T-helper 9 cell (primary cell): ENCODE measurements around the gene MOXD1.

ENCODE experiments used
- DNase-seq: peaks from one replicate; pipeline ENCODE4 v3.0.0-alpha.2; 2020
- total RNA-seq, 2 donors: gene quantifications; one replicate each; lab custom pipeline; 2026; lab: John Stamatoyannopoulos, UW

The MOXD1 gene
- 0 to 0.28 reads per million in 2 donors for total RNA-seq

DNA sequence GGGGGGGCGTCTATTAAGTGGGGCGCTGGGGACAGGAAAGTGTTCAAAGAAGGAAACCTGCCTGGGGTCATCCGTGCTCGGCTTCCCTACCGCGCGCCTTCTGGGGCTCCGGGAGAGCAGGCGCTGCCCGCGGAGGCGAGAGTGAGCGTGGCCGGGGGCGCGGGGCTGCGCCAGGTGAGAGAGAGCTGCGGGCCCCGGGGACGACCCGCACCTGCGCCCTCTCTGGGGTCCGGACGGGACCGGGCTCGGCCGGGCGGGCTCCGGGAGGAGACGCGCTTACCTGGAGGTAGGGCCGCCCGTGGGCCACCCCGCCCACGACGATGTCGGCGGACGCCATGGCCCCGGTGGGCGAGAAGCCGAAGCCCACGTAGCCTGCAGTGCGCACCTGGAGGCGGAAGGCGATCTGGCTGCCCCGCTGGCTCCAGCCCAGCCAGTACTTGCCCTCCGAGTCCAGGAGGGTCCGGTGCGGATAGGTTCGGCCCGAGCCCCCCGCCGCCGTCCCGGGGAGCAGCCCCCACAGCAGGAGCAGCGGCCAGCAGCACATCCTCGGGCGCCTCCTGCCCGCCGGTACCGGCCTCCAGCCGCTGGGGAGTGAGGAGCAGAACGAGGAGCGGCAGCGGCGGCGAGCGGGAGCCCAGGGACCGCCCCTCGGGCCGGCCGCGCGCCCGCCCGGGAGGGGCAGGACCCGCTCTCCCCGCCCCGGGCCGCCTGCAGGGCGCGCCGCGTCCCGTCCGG lies at the start of gene MOXD1:
Gene MOXD1 (minus strand): TSS at position 593 of the 735 bp plus-strand sequence. CDS start 49 bp downstream, at position 544.
- no peak for DNase-seq

DNA sequence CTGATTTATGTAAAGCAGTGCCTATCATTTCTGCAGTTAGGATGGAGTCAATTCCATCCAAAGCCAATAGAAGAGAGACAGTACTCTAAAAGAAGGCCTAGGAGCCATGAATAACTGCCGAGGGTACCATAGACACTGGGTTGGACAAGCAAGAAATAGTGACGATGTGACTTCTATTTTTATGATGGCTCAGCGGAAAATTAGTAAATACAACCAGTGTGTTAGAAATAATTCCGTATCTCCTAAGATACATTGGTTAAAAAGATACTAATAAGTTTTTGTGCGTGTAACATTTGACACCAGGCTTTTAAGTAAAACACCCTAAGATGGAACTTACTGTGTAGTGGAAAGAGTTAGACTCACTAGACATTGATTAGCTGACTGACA lies 45.6 kb upstream of the MOXD1 start:
- DNase-seq = no peak

DNA sequence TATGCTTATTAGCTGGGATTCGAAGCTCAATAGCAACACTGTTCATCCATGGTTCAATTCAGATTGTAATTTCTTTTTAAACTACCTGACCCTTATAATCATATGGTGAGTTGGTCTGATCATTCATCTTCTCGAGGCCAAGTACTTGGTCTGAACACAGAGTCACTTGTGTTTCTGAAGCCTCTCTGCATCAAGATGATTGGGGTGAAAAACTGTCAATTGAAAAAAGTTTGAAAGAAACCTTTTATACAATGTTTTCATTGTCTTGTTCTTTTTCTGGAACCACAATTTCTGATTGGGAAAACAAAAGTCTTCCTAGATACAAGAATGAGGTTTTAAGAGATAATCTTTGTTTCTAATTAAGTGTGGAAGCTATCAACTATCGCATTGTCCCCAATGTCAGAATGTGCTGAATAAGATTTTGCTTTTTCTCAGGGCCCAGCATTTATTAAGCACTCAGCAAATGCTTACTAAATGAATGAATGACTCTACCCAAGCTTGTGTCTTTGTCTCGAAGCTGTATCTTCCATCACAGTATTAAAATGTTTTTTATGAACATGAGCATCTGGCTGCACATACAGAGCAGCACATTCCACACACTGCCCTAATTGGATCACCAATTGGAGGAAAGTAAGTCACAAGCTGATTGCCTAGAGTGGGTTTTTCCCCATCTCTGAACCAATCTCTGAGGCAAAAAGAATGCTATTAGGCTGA lies 45.0 kb upstream of the MOXD1 start:
- no peak for DNase-seq

DNA sequence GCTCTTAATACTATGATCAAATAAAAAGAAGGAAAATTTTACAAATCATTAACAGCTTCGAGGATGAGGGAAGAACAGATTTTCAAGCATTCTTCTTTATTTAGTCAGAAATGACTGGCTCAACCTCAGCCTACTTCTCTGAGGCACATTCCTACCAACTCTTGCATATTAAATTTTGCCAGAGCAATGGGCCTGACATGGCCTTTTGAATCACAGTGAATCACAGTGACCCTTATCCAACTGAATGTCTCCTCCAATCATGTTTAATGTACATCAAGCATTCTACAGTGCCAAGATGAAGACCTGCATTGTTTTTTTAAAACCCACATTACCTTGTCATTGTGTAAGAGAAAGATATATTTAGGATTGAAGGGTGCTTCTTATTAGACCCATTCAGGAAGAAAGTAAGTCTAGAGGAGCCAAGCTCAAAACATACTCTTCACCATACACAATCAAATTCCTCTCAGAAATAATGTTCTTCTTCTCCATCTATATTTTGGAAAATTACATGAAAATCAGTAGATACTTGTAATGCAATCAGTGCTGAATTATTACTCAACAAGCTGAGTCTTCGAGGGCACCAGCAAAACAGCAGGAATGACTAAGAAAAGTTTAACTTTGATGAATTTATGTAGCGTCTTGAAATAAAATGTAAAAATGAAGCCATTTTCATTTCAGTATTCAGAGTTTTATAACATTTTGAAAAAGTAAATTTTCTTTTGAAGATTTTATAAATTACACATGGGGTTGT lies 44.1 kb upstream of the MOXD1 start:
- DNase-seq = no peak

DNA sequence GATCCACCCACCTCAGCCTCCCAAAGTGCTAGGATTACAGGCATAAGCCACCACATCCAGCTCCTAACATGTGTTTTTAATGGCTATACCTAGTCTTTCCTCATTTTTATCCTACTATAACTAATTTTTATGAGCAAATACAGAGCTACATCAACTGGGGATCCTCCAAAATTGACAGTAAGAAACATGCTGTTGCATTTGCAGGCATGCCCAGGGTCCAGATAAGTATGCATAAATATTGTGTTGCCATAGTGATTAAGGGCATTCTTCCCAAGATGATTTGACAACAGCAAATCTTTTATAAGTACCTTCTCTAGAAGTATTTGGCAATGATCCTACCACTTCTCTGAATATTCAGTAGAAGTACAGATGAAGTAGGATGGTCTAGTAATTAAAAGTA lies 41.9 kb upstream of the MOXD1 start:
- no peak for DNase-seq

DNA sequence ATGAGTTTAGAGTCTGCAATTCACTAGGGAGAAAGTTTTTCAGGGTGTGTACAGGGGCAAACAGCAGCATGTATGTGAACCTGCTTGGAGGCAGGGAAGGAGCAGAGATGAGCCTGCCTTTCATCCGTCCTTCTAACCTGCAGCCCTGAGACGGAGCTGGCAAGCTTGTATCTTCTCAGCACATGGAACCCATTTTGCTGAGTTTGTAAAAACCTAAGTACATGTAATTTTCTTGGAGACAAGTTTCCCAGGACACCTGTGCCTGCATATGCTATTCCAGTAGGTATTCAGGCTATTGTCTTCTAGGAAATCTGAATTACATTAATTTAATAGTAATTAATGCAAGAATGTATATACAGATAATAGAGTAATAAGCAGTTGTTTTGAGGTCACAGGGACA lies 28.8 kb upstream of the MOXD1 start:
- no peak for DNase-seq

DNA sequence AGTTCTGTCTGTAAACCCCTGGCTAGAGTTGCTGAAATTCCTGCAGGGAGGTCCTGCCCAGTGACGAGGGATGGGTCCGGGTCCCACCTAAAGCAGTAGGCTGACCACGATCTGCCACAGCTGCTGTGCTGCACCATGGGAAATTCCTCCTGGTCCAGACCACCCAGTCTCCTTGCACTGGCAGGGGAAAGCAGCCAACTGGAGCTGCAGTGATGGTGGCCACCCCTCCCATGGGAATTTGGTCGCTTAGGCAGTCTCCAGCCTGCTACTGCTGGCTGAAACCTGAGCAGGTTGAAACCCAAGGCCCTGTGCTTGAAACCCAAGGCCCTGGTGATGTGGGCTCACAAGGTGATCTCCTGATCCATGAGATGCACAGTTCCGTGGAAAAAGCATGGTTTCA lies 23.9 kb upstream of the MOXD1 start:
- no peak for DNase-seq

DNA sequence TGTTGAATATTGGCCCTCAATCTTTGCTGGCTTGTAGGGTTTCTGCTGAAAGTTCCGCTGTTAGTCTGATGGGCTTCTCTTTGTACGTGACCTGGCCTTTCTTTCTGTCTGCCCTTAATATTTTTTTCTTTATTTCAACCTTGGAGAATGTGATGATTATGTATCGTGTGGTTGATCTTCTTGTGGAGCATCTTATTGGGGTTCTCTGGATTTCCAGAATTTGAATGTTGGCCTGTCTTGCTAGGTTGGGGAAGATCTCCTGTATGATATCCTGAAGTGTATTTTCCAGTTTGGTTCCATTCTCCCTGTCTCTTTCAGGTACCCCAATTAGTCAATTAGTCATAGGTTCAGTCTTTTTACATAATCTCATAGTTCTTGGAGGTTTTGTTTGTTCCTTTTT lies 22.6 kb upstream of the MOXD1 start:
- no peak for DNase-seq

DNA sequence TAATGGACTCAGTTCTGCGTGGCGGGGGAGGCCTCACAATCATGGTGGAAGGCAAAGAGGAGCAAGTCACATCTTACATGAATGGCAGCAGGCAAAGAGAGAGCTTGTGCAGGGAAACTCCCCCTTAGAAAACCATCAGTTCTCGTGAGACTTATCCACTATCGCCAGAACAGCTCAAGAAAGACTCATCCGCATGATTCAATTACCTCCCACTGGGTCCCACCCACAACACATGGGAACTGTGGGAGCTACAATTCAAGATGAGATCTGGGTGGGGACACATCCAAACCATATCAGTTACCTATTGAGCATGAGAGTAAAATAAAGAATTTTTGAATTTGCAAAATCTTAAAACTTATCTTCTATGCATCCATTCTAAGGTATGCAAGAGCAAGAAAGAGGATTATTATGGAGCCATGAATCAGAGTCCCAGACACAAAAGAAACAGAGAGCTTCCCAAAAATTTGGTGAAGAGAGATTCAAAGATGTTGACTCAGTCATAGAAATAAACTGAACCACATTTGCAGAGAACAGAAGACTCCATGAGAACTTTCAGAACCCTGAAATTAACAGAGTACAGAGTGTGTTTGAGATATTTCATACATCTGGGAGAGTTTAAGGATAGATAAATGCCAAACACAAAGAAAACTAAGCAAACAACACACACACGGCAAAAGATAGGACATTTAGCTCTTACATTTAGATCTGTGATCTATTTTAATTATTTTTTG lies 17.1 kb upstream of the MOXD1 start:
- no peak for DNase-seq

DNA sequence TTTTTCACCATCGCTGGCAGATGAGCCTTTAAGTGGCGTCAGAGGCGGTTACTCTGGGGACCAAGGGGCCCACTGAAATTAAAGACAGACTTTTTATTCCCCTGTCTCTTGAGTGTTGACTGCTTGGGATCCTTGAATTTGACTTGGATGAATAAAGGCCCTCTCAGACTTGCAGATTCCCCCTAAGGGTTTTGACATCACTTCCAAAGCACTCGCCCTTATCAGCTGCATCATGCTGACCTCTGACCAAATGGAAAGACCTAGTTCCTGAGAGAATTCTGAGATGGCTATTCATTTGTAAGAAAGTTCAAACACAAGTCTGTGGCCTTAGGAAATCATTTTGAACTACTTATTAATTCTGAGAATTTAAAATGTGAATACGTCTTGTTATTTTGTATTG lies 13.5 kb upstream of the MOXD1 start:
- no peak for DNase-seq

DNA sequence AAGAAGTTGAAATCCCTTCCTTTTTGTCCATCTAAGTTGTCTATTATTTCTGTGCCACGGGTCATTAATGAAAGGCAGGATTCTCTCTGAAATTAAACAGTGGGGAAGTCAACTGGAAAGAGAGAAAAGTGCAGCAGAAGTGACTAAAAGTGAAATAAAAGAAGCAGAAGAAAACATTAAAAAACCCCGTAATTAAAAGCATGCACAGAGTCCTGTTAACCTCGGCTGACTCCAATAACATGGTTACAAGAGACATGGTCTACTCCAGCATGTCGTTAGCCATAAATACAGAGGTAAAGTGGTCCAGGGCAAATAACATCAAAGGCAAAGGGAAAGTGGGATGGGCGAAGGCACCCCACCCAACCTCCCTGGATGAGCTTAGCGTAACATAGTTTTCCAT lies 13.0 kb upstream of the MOXD1 start:
- no peak for DNase-seq

DNA sequence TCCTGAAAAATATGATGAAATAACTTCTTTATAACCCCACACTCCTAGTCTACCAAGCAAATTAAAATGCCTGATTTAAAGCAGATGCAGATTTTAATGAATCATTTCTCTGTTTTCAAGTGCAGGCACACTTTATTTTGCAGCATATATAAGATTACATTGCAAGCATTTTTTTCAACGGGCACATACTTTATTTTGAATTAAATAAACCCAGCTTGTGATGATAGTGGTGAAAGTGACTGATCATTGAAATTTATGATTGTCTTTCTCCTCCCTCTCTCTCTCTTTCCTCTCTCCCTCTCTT lies 12.2 kb upstream of the MOXD1 start:
- DNase-seq = no peak

DNA sequence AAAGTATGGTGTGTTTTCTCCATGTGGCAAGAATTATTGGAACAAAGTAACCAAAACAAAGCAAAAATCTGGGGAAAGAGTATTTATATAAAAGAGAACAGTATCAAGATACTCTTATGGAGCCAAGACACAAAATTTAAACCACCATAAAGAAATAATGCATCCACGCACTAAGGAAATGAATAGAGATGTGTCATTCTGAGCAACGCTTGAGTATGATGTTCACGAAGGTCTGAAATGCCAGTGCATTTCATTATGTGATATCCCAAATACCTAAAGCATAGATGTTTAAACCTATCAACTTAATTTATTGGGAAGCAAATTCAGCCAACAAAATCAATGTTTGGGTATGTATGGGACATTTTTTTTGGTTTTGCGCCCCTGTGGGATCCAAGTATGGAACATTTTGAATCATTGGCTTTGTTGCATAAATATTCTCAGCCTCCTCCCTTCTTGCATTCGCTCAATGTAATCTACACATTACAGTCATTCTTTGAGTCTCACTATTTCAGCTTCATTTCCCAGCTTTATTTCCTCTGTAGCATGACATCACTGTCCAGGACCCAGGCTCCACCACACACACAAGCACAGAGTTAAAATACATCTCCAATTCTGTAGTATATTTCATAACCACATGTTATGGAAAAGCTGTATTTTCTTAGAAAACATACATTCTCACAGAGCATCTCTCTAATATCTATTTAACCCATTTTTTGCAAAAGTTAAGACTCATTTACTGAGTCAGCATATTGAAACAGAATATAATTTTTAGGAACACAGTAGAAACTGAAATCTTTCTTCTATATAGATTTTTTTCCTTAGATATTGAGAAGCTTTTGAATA lies 11.6 kb upstream of the MOXD1 start:
- DNase-seq = no peak

DNA sequence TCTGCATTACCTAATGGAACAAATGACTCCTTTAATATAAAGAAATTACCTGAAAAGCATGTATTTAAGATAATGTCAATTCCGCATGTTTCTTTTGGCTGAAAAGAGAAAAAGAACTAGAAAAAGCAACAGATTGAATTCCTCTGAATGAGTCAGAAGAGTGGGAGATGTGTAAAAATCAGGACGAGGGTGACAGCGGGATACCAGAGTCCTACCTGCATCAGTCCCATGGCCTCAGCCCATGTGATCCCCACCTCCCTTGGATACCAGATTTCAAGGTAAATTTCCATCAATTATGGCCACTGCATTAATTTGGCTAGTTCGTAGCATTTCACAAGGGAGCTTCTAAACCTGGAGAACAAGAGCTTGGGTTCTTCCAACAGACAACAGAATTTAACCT lies 10.0 kb upstream of the MOXD1 start:
- no peak for DNase-seq

DNA sequence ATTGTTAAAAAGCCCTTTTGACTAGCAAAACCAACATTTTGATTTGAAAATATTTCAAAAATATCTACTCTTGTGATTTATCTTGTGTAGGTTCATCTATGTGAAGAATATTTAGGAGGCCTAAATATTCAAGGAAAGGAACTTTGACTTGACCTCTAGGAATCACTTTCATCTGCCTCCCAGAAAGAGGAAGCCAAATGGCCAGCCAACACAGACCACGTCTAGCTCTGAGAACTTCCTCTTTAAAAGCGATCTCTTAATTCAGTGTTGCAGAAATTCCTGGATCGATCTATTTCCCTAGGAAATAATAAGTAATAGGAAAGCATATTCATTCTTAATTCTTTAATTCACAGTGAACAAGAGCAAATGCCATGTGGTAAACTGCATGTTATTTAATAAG lies 9.6 kb upstream of the MOXD1 start:
- DNase-seq = no peak

DNA sequence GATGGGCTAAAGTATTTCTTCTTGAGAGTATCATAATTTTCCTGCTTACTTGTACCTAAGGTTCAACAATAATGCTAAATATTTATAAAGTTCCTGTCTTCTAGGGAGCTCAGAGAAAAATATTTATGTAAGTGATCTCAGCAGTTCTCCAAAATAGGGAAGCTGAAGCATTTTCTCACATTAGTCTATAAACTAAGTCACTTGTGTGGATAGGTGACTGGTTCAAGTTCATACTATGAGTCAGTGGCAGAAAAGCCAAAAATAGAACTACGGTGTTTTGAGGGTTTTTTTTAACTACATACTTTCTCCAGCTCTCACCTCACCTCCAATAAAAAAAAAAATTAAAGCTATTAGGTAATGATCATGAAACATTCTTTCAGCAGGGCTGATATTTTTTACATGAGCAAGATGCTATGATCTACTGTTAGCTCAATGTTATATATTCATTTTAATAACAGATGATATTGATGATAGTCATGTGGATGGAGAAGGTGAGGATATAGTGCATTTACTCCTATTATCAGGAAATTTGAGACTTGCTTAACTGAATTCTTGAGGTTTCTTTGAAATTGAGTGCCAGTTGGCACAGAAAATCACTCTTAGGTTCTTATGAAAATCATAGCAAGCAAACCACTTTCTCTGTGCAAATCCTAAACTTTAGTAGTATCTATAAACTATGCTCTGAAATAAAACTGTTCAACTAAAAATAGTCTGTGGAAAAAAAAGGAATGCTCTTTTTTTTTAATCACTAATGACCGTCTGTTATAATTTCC lies 4.1 kb upstream of the MOXD1 start:
- no peak for DNase-seq

DNA sequence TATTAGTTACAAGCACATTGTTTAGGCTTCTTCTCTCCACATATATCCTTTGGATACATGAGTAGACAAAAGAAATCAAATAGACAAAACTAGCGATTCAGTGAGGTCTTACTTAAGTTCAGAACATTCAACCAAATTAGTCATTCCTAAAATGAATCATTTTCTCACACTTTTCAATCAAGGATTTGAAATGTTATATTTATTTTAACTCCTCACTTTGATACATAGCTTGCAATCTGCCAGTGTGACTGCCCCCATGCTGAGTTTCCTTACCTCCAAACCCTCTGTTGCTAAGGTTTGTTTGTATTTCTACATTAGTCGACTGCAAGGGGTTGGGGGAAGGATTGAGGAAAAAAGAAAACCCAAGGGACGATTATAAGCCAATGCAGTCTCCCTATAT lies 3.5 kb upstream of the MOXD1 start:
- DNase-seq = no peak

DNA sequence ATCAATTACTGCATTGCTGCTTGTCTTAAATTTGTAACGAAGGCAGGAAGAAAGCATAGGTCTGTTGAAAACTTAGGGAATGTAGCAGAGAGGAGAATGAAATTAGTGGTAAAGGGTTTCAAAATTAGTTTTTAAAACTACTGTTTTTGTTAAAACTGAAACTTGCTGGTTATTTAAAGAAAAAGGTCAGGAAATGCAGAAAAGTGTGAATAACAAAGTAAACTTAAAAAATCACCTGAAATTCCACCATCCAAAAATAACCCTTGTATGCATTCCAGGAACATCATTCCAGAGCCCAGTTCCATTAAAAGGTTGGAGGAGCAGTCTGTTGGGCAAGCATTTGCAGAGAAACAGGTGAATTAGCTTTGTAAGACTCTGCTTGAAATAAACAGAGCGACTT lies 3.1 kb upstream of the MOXD1 start:
- no peak for DNase-seq

DNA sequence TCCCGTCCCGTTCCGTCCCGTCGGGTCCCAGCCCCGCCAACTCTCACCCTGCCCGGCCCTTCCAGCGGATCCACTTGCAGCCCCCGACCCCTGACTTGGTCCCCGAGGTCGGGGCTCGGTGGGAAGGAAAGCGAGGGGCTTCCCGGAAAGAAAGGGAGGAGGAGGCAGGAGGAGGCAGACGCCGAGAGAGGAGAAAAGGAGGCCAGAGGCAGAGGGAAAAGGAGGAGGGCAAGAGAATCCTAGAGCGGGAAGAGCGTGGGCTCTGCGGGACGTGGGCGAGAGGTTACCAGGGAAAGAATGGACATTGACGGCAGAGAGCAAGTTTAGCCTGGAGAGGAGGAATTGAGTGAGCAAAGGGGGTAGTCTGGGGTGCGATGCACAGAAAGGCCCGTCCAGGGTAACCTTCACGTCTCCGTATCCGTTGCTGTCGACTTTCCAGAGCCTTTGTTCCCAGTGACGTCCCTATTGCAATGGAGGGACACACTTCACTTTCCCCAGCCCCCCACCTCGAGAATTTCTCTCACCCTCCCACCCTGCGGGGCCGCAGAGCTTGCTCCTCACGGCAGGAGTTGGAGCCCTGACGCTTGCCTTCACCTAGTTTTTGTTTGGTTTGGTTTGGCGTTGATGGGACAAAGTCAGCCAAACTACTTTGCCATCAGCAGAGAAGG lies 477 bp upstream of the MOXD1 start:
- DNase-seq = no peak

DNA sequence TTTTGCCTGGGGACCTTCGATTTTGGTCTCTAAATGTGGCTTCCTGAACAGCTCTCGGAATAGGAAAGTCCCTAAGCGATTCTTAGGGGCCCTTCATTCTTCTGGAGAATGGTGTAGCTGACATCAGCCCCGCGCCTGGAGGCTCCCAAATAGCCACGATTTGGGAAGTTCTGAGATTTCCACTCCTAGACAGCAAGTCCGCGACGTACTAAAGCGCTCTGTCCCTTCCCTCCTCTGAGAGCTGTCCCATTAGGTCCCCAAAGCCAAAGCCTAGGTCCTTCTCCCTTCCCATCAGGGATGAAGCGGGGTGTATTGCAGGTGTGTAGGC lies 756 bp downstream of the MOXD1 start:
- no peak for DNase-seq

DNA sequence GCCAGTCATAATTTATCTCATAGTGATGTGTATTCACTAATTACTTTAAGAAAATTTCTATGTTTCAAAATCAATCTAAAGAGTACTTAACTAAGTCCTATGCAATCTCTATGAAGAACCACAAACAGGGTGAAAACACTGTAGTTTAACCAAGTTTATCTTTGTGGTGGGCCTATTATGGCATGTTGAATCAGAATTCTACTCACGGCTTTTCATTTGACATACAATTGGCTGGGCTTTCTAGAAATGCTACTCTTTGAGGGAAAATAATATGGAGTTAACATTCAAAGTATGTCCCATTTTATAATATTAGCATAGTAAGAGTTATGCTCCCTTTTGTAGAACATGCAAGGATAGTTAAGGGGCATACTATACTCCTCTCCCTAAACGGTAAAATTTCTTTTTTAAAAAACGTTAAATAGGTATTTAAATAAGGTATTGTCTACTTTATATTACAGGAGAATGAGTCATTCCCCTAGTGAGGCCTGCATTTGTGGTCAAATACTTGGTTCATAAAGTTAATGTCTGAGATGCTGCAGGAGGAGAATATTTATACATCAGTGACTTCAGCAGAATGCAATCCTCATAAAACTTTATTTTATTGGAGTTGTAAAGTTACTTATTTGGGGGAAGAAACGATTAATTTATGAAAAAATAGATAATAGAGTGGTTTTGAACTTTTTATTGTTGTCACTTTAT lies 1.8 kb downstream of the MOXD1 start:
- DNase-seq = no peak
